HEK293T (cell line): Measurements from ENCODE around the gene MTCL3.

ENCODE experiments used
- CTCF ChIA-PET: fragments of 350-600 bp; formaldehyde crosslinking; extraction: SDS; loops from one replicate; lab custom pipeline; 2021; ENCODE audit warnings: antibody characterized with exemption, inconsistent platforms; lab: Yijun Ruan, JAX
- POLR2A ChIA-PET: fragments of 350-600 bp; formaldehyde crosslinking; extraction: SDS; loops from one replicate; lab custom pipeline; 2020; ENCODE audit warnings: antibody characterized with exemption, inconsistent platforms; lab: Yijun Ruan, JAX
- DNase-seq: peaks from one replicate; pipeline ENCODE4 v3.0.0; 2012; ENCODE audit warnings: mixed read lengths; ENCODE audit errors: extremely low spot score
- ARNT ChIP-seq: fragments of 450-650 bp; IDR thresholded peaks from 2 replicates; pipeline ENCODE4 v1.6.1; 2017; ENCODE audit warnings: mild to moderate bottlenecking
- BHLHE40 ChIP-seq: fragments of 450-650 bp; IDR thresholded peaks from 2 replicates; pipeline ENCODE4 v1.6.1; 2016; ENCODE audit warnings: mild to moderate bottlenecking, moderate library complexity, borderline replicate concordance
- CTBP1 ChIP-seq: fragments of 450-650 bp; IDR thresholded peaks from 2 replicates; pipeline ENCODE4 v1.6.1; 2016; ENCODE audit warnings: borderline replicate concordance
- ELF4 ChIP-seq: fragments of 450-650 bp; IDR thresholded peaks from 2 replicates; pipeline ENCODE4 v1.6.1; 2017; ENCODE audit warnings: antibody characterized with exemption
- FOXA1 ChIP-seq: fragments of 450-650 bp; IDR thresholded peaks from 2 replicates; pipeline ENCODE4 v1.6.1; 2016; ENCODE audit warnings: mild to moderate bottlenecking
- FOXK2 ChIP-seq: fragments of 450-650 bp; IDR thresholded peaks from 2 replicates; pipeline ENCODE4 v1.6.1; 2016; ENCODE audit warnings: mild to moderate bottlenecking
- FOXM1 ChIP-seq: fragments of 450-650 bp; IDR thresholded peaks from 2 replicates; pipeline ENCODE4 v1.6.1; 2017; ENCODE audit warnings: mild to moderate bottlenecking, borderline replicate concordance
- HDGF ChIP-seq: fragments of 450-650 bp; IDR thresholded peaks from 2 replicates; pipeline ENCODE4 v1.6.1; 2017; ENCODE audit warnings: antibody characterized with exemption, borderline replicate concordance
- L3MBTL2 ChIP-seq: fragments of 450-650 bp; conservative IDR thresholded peaks from 2 replicates; pipeline ENCODE4 v1.6.1; 2016; ENCODE audit warnings: mild to moderate bottlenecking
- LEF1 ChIP-seq: fragments of 450-650 bp; IDR thresholded peaks from 2 replicates; pipeline ENCODE4 v1.6.1; 2017; ENCODE audit warnings: mild to moderate bottlenecking, borderline replicate concordance
- NFRKB ChIP-seq: fragments of 450-650 bp; IDR thresholded peaks from 2 replicates; pipeline ENCODE4 v1.6.1; 2016; ENCODE audit warnings: mild to moderate bottlenecking, moderate library complexity
- PKNOX1 ChIP-seq: fragments of 450-650 bp; IDR thresholded peaks from 2 replicates; pipeline ENCODE4 v1.6.1; 2016
- SP1 ChIP-seq: fragments of 450-650 bp; IDR thresholded peaks from 2 replicates; pipeline ENCODE4 v1.6.1; 2017
- SUZ12 ChIP-seq: fragments of 450-650 bp; IDR thresholded peaks from 2 replicates; pipeline ENCODE4 v1.6.1; 2016; ENCODE audit warnings: mild to moderate bottlenecking
- TARDBP ChIP-seq: fragments of 450-650 bp; IDR thresholded peaks from 2 replicates; pipeline ENCODE4 v1.6.1; 2016
- ZNF384 ChIP-seq: fragments of 450-650 bp; IDR thresholded peaks from 2 replicates; pipeline ENCODE4 v1.6.1; 2016

MTCL3 gene

GRCh38 chr6:127483399-127484055 lies 35.6 kb downstream of the MTCL3 start:
- ChIA-PET CTCF (interaction anchor here (1.2 kb wide), 1 partner anchor 33 kb away, joined by 3 read pairs; no protein-coding TSS in a partner anchor), POLR2A (interaction anchor here (1.9 kb wide), 1 partner anchor 32 kb away, joined by 11 read pairs; no protein-coding TSS in a partner anchor)
- no peak for DNase-seq
- TF ChIP-seq SP1 = no peak
- no peak for TF ChIP-seq ARNT
- no peak for TF ChIP-seq NFRKB
- no peak for TF ChIP-seq L3MBTL2
- TF ChIP-seq SUZ12 = no peak
- TF ChIP-seq PKNOX1 = no peak
- TF ChIP-seq ZNF384 = no peak
- no peak for TF ChIP-seq CTBP1
- TF ChIP-seq LEF1 = no peak
- no peak for TF ChIP-seq HDGF
- TF ChIP-seq BHLHE40 = no peak
- TF ChIP-seq ELF4 = no peak
- no peak for TF ChIP-seq FOXK2
- TF ChIP-seq FOXM1 = no peak

- ChIA-PET CTCF (no interaction called here), POLR2A (no interaction called here)
- no peak for TF ChIP-seq FOXK2
- TF ChIP-seq FOXA1 = no peak
- no peak for TF ChIP-seq NFRKB
- no peak for TF ChIP-seq HDGF
- no peak for TF ChIP-seq FOXM1
- TF ChIP-seq ELF4 = no peak
- no peak for TF ChIP-seq TARDBP
- TF ChIP-seq LEF1 = no peak
- TF ChIP-seq CTBP1 = no peak
- TF ChIP-seq PKNOX1 = no peak
- TF ChIP-seq BHLHE40 = no peak
- no peak for TF ChIP-seq L3MBTL2
- no peak for TF ChIP-seq ZNF384
- no peak for TF ChIP-seq SP1
- TF ChIP-seq ARNT = no peak
- TF ChIP-seq SUZ12 = no peak
- DNase-seq = no peak
Observed at GRCh38 chr6:127482325-127482724, 36.8 kb downstream of the MTCL3 start.

- no peak for DNase-seq
- CTCF ChIA-PET = no interaction called here
- TF ChIP-seq PKNOX1 (no peak), BHLHE40 (no peak), SP1 (no peak), FOXM1 (no peak), HDGF (no peak), ARNT (no peak), TARDBP (no peak), ZNF384 (no peak), FOXK2 (no peak), FOXA1 (no peak), L3MBTL2 (no peak), NFRKB (no peak), LEF1 (no peak)
- POLR2A ChIA-PET = no interaction called here
Observed at GRCh38 chr6:127481628-127482027, 37.5 kb downstream of the MTCL3 start.

- ChIA-PET CTCF (interaction anchor here (0.9 kb wide), 1 partner anchor 35 kb away, joined by 4 read pairs; no protein-coding TSS in a partner anchor), POLR2A (no interaction called here)
- no peak for DNase-seq
- TF ChIP-seq HDGF (no peak), ELF4 (no peak), SUZ12 (no peak), FOXM1 (no peak), NFRKB (no peak), ZNF384 (no peak), CTBP1 (no peak)
Observed at GRCh38 chr6:127481111-127481510, 38.0 kb downstream of the MTCL3 start.

- CTCF ChIA-PET = interaction anchor here (1.3 kb wide), 1 partner anchor 38 kb away, joined by 4 read pairs; no protein-coding TSS in a partner anchor
- no peak for TF ChIP-seq ELF4
- no peak for TF ChIP-seq ARNT
Observed at GRCh38 chr6:127477658-127478057, 41.5 kb downstream of the MTCL3 start.

GRCh38 chr6:127475823-127476176 lies 43.3 kb downstream of the MTCL3 start:
- no peak for TF ChIP-seq BHLHE40
- POLR2A ChIA-PET = no interaction called here
- no peak for DNase-seq
- CTCF ChIA-PET = interaction anchor here (1.3 kb wide), 1 partner anchor 40 kb away, joined by 3 read pairs; no protein-coding TSS in a partner anchor

More at GRCh38 chr6:127477658-127478057, 41.5 kb downstream of the MTCL3 start:
- POLR2A ChIA-PET = no interaction called here
- no peak for DNase-seq
